HepG2 (cell line): ENCODE data around the gene DIO2.

ENCODE experiments used
- CBX5 ChIP-seq: sonication (generic); formaldehyde crosslinking; IDR thresholded peaks from 2 replicates; pipeline ENCODE4 v1.4.0; 2020; ENCODE audit warnings: missing genetic modification reagents, borderline replicate concordance
- CEBPB ChIP-seq: IDR thresholded peaks from 2 replicates; pipeline ENCODE4 v1.6.1; 2011; ENCODE audit warnings: low read depth, low read length, improper control_type of control experiment, borderline replicate concordance
- CHD4 ChIP-seq: fragments of 200-600 bp; sonication (generic); IDR thresholded peaks from 2 replicates; pipeline ENCODE4 v1.7.0; 2017; ENCODE audit warnings: mild to moderate bottlenecking, low read length, borderline replicate concordance
- FOXJ3 ChIP-seq: sonication (generic); formaldehyde crosslinking; IDR thresholded peaks from 2 replicates; pipeline ENCODE4 v1.4.0; 2020; ENCODE audit warnings: missing genetic modification reagents, mild to moderate bottlenecking, borderline replicate concordance
- MBNL3 ChIP-seq: fragments of 250-450 bp; sonication (Bioruptor Pico); conservative IDR thresholded peaks from 2 replicates; pipeline ENCODE4 v1.8.0; 2022; ENCODE audit warnings: mild to moderate bottlenecking, inconsistent platforms
- SIX1 ChIP-seq: sonication (generic); formaldehyde crosslinking; IDR thresholded peaks from 2 replicates; pipeline ENCODE4 v1.4.0; 2020; ENCODE audit warnings: missing genetic modification reagents, borderline replicate concordance
- SMYD3 ChIP-seq: sonication (generic); formaldehyde crosslinking; IDR thresholded peaks from 2 replicates; pipeline ENCODE4 v1.8.1; 2023; ENCODE audit warnings: mild to moderate bottlenecking, missing genetic modification reagents
- TF ChIP-seq, protein P1 (sequence below): sonication (generic); formaldehyde crosslinking; IDR thresholded peaks from 2 replicates; pipeline ENCODE4 v1.9.0; 2021; ENCODE audit warnings: missing genetic modification reagents, borderline replicate concordance
- TF ChIP-seq, protein P2 (sequence below): sonication (generic); formaldehyde crosslinking; IDR thresholded peaks from 2 replicates; pipeline ENCODE4 v1.5.0; 2020; ENCODE audit warnings: mild to moderate bottlenecking, missing genetic modification reagents, moderate library complexity
- TF ChIP-seq, protein P3 (sequence below), 2 experiments: sonication (generic) in 1 of 2; formaldehyde crosslinking in 1 of 2; IDR thresholded peaks; 2 replicates each; pipeline versions ENCODE4 v1.4.0 to v1.6.1; 2018 to 2020; ENCODE audit warnings: missing genetic modification reagents in 2 of 2, borderline replicate concordance in 1 of 2, low read depth in 1 of 2, mild to moderate bottlenecking in 1 of 2, missing biosample characterization in 1 of 2
- TF ChIP-seq, protein P4 (sequence below): sonication (generic); formaldehyde crosslinking; conservative IDR thresholded peaks from 2 replicates; pipeline ENCODE4 v1.5.0; 2020; ENCODE audit warnings: missing genetic modification reagents
- TF ChIP-seq, protein P5 (sequence below): sonication (generic); formaldehyde crosslinking; IDR thresholded peaks from 2 replicates; pipeline ENCODE4 v1.4.0; 2020; ENCODE audit warnings: missing genetic modification reagents, low read depth, mild to moderate bottlenecking, borderline replicate concordance

DNA sequence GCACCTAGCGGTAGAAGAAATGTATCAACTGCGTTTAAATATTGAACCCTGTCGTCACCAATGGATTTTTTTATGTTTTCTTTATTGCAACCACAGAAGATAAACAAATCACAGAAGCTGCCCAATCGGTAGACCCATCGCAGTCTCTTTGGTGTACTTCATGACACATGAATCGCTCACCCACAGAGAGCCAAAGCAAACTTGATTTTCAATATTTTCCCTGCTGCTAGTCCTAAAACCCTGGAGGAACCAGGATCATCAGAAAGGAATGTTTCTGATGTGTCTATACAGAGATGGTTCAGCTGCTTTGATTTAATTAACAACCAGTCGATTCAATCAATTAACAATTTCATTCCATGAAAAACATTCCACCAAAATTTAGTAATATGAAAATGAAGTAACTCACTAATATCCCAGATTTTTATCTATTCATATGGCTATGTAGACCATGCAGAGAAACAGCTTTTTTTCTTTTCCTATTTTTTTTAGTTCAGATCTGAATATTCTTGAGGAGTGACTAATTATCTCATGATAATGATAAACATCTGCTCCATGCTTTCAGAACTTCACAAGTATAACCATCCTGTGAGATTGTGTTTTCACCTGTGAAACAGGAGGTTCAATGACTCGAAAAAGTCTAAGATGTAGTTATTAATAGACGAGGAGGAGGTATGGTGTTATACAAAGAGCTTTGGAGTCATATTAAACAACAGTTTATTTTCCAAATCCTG, 46.1 kb downstream of the DIO2 start:
- TF ChIP-seq, protein P1, sequence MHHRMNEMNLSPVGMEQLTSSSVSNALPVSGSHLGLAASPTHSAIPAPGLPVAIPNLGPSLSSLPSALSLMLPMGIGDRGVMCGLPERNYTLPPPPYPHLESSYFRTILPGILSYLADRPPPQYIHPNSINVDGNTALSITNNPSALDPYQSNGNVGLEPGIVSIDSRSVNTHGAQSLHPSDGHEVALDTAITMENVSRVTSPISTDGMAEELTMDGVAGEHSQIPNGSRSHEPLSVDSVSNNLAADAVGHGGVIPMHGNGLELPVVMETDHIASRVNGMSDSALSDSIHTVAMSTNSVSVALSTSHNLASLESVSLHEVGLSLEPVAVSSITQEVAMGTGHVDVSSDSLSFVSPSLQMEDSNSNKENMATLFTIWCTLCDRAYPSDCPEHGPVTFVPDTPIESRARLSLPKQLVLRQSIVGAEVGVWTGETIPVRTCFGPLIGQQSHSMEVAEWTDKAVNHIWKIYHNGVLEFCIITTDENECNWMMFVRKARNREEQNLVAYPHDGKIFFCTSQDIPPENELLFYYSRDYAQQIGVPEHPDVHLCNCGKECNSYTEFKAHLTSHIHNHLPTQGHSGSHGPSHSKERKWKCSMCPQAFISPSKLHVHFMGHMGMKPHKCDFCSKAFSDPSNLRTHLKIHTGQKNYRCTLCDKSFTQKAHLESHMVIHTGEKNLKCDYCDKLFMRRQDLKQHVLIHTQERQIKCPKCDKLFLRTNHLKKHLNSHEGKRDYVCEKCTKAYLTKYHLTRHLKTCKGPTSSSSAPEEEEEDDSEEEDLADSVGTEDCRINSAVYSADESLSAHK (CRISPR knock-in tag): no peak
- no peak for TF ChIP-seq CBX5 (CRISPR knock-in tag)
- TF ChIP-seq, protein P2, sequence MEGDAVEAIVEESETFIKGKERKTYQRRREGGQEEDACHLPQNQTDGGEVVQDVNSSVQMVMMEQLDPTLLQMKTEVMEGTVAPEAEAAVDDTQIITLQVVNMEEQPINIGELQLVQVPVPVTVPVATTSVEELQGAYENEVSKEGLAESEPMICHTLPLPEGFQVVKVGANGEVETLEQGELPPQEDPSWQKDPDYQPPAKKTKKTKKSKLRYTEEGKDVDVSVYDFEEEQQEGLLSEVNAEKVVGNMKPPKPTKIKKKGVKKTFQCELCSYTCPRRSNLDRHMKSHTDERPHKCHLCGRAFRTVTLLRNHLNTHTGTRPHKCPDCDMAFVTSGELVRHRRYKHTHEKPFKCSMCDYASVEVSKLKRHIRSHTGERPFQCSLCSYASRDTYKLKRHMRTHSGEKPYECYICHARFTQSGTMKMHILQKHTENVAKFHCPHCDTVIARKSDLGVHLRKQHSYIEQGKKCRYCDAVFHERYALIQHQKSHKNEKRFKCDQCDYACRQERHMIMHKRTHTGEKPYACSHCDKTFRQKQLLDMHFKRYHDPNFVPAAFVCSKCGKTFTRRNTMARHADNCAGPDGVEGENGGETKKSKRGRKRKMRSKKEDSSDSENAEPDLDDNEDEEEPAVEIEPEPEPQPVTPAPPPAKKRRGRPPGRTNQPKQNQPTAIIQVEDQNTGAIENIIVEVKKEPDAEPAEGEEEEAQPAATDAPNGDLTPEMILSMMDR (CRISPR knock-in tag): no peak
- TF ChIP-seq SMYD3 (CRISPR knock-in tag): no peak
- TF ChIP-seq, protein P3, sequence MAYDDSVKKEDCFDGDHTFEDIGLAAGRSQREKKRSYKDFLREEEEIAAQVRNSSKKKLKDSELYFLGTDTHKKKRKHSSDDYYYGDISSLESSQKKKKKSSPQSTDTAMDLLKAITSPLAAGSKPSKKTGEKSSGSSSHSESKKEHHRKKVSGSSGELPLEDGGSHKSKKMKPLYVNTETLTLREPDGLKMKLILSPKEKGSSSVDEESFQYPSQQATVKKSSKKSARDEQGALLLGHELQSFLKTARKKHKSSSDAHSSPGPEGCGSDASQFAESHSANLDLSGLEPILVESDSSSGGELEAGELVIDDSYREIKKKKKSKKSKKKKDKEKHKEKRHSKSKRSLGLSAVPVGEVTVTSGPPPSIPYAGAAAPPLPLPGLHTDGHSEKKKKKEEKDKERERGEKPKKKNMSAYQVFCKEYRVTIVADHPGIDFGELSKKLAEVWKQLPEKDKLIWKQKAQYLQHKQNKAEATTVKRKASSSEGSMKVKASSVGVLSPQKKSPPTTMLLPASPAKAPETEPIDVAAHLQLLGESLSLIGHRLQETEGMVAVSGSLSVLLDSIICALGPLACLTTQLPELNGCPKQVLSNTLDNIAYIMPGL (CRISPR knock-in tag; IDR thresholded peaks at IDR 0.05; ENCODE audit: borderline replicate concordance in 1 of 2, low read depth in 1 of 2): no peak
- no peak for TF ChIP-seq CEBPB
- no peak for TF ChIP-seq FOXJ3
- no peak for TF ChIP-seq MBNL3 (CRISPR knock-in tag)
- TF ChIP-seq, protein P4, sequence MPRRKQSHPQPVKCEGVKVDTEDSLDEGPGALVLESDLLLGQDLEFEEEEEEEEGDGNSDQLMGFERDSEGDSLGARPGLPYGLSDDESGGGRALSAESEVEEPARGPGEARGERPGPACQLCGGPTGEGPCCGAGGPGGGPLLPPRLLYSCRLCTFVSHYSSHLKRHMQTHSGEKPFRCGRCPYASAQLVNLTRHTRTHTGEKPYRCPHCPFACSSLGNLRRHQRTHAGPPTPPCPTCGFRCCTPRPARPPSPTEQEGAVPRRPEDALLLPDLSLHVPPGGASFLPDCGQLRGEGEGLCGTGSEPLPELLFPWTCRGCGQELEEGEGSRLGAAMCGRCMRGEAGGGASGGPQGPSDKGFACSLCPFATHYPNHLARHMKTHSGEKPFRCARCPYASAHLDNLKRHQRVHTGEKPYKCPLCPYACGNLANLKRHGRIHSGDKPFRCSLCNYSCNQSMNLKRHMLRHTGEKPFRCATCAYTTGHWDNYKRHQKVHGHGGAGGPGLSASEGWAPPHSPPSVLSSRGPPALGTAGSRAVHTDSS (CRISPR knock-in tag): no peak
- TF ChIP-seq, protein P5, sequence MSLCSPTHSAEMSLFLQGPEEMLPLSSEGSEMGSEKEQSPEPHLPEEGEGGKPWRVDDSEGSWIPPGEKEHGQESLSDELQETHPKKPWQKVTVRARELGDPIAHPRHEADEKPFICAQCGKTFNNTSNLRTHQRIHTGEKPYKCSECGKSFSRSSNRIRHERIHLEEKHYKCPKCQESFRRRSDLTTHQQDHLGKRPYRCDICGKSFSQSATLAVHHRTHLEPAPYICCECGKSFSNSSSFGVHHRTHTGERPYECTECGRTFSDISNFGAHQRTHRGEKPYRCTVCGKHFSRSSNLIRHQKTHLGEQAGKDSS (CRISPR knock-in tag): no peak
- TF ChIP-seq SIX1 (CRISPR knock-in tag): no peak
- TF ChIP-seq CHD4: no peak
